GM13976 (cell line): ENCODE data around the gene CRBN.

ENCODE experiments used
- DNase-seq: peaks from one replicate; pipeline ENCODE4 v3.0.0; 2012; ENCODE audit warnings: low spot score
- CTCF ChIP-seq: IDR thresholded peaks from 2 replicates; pipeline ENCODE4 v1.5.1; 2012; ENCODE audit warnings: borderline replicate concordance, mild to moderate bottlenecking; ENCODE audit not compliant: insufficient read depth; ENCODE audit errors: extremely low read depth, missing control alignments, control extremely low read depth
- in situ Hi-C: fragments of 300-500 bp; cut with MboI; formaldehyde crosslinking; loops from one replicate; pipeline ENCODE4 v1.12.0; 2022; ENCODE audit warnings: low sequenced_read_pairs, mixed read lengths, inconsistent platforms; ENCODE audit not compliant: unreplicated experiment

Gene CRBN

GRCh38 chr3:3110299-3110630 lies 69.2 kb downstream of the CRBN start, which contains the start of gene IL5RA:
IL5RA (minus strand) TSS chr3:3110374; CDS start chr3:3104984, 5,390 bp downstream.
- in situ Hi-C loops = no loop called here
- no peak for DNase-seq
- TF ChIP-seq CTCF = no peak

GRCh38 chr3:3109407-3110298 lies 69.8 kb downstream of the CRBN start:
- in situ Hi-C loops = no loop called here
- no peak for TF ChIP-seq CTCF
- DNase-seq = no peak

- no peak for DNase-seq
- in situ Hi-C loops = no loop called here
- TF ChIP-seq CTCF = no peak
These were observed 71.6 kb downstream of the CRBN start for GRCh38 chr3:3107858-3108257.

GRCh38 chr3:3107181-3107580 lies 72.3 kb downstream of the CRBN start:
- in situ Hi-C loops = no loop called here
- no peak for TF ChIP-seq CTCF

GRCh38 chr3:3105815-3106214 lies 73.7 kb downstream of the CRBN start:
- no peak for DNase-seq
- no peak for TF ChIP-seq CTCF
- in situ Hi-C loops = no loop called here

More at GRCh38 chr3:3107181-3107580, 72.3 kb downstream of the CRBN start:
- no peak for DNase-seq

GRCh38 chr3:3105246-3105645 lies 74.2 kb downstream of the CRBN start:
- in situ Hi-C loops = no loop called here
- TF ChIP-seq CTCF = no peak
- no peak for DNase-seq
